ELR (cell line): ENCODE results near the gene CCDC78.

Source experiments
- DNase-seq: peaks from one replicate; pipeline ENCODE4 v3.0.0-alpha.2; 2015; ENCODE audit warnings: low read depth

The CCDC78 gene

DNA sequence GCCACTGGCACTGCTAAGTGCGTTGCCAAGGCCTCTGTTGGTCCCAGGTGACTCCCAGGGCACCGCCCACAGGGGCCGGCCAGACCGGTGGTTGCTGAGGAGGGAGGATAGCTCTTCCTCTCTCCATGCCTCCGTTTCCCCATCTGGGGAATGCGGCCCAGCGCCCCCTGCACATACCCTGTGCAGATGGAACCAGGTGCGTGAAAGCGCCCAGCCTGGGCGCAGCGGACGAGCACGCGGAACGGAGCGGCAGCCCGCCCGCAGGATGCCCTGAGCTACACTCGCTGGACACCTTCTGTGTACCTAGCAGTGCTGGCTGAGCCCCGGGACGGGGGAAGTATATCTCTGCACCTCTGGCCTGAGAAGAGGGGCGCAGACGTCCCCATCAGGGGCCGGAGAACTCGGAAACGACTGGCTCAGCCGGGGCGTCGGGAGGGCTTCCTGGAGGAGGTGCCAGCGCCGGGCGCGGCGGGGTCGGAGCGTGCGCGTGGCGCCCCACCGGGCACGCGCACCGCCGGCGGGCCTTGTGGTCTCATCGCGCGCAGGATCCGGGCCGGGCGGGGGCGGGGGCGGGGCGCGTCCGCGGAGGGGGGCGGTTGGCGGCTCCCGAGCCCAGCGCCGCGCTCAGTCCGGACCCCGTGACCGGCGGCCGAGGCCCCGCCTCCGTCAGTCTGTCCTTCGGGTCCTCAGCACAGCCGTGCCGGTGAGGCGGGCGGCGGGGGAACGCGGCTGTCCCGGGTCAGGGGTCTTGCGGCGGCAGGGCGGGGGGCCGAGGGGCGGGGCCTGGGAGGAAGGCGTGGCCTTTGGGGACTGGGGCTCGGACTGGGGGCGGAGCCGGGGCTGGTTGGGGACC, at the start of gene CCDC78, which contains the start of gene HAGHL:
Gene CCDC78, minus strand, starts transcription at position 6 of the 853 bp plus-strand sequence. CDS start 76 bp downstream, outside the sequence.
Gene HAGHL, plus strand, starts transcription at position 669 of the 853 bp plus-strand sequence. CDS start 404 bp downstream, outside the sequence.
- peak; percentile 52 for DNase-seq

DNA sequence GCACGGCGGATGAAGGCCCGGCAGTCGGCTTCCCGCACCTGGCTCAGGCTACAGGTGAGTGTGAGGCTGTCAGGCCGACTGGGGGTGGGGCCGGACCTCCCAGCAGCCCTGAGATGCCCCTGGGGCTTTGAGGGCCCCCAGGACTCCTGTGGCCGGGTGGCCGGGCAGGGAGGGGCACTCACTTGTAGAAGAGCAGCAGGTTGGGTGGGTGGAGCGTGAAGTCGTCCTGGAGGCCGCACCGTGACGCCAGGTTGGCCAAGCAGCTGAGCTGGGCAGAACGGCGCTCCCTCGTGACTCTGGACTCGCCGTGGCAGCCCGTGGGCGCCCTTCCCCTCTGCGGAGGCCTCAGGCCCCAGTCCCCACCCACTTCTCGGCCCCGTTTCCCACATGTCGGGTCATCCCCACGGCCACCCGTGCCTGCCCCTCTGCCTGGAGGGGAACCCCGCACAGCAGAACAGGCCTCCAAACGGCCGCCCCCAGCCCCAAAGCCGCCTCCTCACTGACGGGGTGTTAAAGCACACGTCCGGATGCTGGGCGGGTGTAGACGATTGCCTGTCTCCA, 49.1 kb upstream of the CCDC78 start:
- DNase-seq: no peak

GRCh38 chr16:774086-775001, 48.1 kb upstream of the CCDC78 start:
- DNase-seq: no peak

GRCh38 chr16:772959-773358, 46.7 kb upstream of the CCDC78 start:
- DNase-seq: no peak

- no peak for DNase-seq
These were observed 44.2 kb upstream of the CCDC78 start for GRCh38 chr16:770411-770810.

DNA sequence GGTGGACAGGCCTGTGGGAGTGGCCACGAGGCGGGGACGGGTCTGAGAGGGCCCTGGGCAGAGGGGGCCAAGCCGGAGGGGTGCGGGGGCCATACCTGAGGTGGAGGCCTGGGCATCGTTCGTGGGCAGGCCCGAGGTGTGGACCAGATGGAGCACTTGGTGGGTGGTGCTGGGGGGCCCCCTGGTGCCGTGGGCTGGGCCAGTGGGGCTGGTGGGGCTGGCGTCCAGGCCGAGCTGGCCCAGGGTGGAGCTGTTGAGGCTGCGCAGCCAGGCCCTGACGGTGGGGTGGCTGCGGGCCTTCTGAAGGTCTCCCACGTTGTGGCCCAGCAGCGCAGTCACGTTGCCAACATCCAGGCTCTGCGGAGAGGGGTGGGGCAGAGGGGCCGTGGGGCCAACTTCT, 43.7 kb upstream of the CCDC78 start:
- no peak for DNase-seq

- DNase-seq: no peak
These were observed 43.0 kb upstream of the CCDC78 start for GRCh38 chr16:769184-769784.

DNA sequence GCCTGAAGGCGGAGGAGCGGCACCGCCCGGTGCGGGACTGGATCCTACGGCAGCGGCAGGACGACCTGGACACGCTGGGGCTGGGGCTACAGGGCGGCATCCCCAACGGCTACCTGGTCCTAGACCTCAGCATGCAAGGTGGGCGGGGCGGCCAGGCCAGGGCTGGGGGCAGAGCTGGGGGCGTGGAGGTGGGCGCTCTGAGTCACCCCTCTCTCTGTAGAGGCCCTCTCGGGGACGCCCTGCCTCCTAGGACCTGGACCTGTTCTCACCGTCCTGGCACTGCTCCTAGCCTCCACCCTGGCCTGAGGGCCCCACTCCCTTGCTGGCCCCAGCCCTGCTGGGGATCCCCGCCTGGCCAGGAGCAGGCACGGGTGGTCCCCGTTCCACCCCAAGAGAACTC, 42.2 kb upstream of the CCDC78 start:
- DNase-seq: no peak

DNA sequence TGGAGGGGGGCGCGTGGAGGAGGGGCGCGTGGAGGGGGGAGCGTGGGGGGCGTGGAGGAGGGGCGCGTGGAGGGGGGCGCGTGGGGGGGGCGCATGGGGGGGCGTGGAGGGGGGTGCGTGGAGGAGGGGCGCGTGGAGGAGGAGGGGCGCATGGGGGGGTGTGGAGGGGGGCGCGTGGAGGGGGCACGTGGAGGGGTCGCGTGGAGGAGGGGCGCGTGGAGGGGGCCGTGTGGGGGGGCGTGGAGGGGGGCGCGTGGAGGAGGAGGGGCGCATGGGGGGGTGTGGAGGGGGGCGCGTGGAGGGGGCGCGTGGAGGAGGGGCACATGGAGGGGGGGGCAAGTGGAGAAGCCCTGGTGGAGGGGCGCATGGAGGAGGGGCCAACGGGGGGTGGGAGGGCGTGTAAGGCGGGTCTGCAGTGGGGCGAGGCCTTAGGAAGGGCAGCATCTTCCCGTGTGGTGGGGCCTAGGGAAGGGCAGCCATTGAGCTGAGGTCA, 41.5 kb upstream of the CCDC78 start:
- DNase-seq: no peak

- no peak for DNase-seq
These were observed 40.8 kb upstream of the CCDC78 start for GRCh38 chr16:766820-767640.

GRCh38 chr16:766008-766819, 40.0 kb upstream of the CCDC78 start:
- DNase-seq: no peak

DNA sequence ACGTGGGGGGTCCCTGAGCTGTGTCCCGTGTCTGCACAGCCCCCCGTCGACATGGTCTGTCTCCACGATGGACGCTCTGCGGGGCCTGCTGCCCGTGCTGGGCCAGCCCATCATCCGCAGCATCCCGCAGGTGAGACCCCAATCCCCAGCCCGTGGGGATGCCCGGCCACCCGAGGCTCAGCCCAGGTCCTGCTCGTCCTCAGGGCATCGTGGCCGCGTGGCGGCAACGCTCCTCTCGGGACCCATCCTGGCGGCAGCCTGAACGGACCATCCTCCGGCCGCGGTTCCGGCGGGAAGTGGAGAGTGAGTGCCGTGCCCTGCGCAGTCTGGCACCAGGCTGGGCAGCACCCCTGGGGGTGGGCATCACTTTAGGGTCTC, 39.2 kb upstream of the CCDC78 start:
- no peak for DNase-seq

- no peak for DNase-seq
These were observed 38.7 kb upstream of the CCDC78 start for GRCh38 chr16:764848-765487.

GRCh38 chr16:764184-764750, 38.0 kb upstream of the CCDC78 start:
- DNase-seq: no peak

DNA sequence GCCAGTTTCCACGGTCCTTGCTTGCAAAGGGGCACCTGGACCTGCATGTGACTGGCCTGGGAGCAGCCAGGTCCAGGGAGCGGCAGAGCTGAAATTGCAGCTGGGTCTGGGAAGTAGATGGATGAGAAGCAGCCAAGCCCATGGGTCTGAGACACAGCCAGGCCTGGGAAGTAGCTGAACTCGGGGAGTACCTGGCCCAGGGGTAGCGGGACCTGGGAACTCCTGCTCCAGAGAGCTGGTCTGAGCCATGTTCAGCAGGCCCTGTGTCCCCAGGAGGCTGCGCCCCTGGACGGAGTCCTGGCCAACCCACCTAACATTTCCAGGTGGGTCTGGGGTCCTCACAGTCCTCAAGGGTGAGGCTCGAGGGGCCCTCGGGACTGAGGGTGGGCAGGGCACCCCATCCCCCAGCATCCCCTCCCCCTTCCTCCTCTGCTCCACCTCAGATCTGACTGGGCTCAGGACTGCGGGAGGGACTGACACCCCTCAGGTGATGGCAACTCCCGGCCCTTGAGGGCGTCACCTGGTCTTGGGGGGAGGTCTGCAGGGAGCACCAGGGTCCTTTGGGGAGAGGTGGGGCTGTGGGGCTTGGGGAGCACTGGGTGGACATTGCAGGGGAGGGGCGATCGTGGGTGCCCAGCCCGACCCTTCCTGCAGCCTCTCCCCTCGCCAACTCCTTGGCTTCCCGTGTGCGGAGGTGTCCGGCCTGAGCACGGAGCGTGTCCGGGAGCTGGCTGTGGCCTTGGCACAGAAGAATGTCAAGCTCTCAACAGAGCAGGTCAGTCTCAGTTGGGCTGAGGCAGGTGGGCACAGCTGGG, 37.3 kb upstream of the CCDC78 start:
- DNase-seq: no peak

GRCh38 chr16:762595-763268, 36.5 kb upstream of the CCDC78 start:
- DNase-seq: no peak

- DNase-seq: no peak
These were observed 35.6 kb upstream of the CCDC78 start for GRCh38 chr16:761625-762513.
